Fibroblast of skin of left biceps (primary cell): ENCODE measurements around the gene CENPP.

Experiments used
- DNase-seq, 2 experiments: peaks; one replicate each; pipeline ENCODE4 v3.0.0-alpha.2; 2013; ENCODE audit warnings: low read depth in 2 of 2

Gene CENPP

DNA sequence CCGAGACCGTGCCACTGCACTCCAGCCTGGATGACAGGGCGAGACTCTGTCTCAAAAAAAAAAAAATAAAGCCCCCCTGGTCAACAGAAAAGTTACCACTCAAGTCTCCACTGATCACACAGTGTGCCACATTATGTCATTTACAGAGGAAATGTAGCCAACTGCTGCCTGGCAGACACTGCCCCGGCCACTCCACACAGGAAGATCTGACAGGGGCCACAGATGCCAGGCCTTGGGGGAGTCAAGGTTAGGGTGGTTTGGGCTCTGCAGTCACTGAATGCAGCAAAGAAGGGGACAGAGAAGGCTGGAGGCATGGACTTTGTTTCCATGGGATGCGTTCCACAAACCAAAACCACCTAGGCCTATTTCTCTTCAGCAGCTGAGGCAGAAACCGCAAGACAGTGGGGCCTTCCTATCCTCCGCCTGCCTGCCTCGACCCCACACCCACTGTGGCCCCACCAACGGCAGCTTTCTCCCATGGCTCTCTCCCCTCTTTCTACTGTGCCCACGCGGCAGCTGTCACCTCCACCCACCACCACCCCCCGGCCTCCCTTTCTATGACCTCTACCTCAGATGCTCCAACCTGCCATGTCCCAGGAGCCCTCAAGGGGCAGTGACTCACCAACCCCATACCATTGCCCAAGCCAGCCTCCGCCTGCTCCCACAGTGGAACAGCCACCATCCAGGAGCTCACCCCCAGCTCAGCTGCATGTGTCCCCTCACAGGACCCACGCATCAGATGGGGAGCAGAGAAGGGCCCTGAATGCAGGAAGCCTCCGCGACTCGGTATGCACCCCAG, 331.7 kb downstream of the CENPP start:
- DNase-seq, result no peak

DNA sequence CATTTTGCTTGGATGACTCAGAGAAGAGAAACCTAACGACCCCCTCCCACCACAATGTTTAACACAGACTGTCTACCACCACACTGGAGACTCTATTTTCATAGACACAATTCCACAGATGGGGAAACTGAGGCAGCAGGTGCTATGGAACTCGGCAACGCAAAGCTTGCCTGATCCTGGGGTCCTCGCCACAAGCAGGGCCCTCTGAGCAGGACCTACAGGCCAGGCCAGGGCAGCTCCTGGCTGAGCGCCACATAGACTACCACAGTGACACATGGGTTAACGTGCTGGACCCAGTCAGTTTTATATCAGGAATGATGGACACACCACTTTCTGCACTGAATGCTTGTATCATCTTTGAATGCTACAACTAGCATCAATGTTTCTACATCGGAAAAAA, 332.4 kb downstream of the CENPP start:
- no peak for DNase-seq

DNA sequence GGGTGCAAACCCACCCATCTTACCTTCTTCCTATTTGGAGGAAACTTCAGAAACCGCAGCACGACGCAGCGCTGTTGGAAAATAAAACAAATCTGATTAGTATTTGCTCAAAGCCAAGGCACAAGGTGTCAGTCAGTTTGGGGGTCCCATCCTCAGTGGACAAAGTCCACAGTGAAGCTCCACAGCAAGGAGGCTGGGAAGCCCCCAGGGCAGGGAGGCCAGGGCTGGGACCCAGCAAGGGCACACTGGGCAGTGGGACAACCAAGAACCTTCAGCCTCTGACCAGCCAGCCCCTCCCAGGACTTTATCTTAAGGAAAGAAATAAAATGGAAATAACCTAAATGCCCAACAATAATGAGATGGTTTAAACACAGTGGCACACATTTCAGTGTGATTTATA, 332.9 kb downstream of the CENPP start:
- DNase-seq, result no peak

DNA sequence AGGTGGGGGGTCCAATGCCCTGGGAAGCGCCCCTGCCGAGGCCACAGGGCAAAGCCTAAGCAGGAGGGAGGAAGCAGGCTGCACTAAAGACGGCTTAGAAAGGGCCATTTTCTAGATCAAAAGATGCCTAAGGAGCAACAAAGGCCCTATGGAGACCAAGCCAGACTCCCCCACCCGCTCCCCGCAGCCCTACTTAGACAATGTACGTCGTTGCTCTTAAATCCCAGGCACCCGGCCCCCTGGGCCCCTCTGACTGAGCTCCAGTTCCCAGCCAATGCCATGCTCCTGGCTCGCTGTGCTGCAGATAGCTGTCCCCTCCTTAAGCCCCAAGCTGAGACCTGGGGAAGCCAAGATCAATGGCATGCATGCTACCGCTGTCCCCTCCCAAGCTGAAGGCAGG, 333.8 kb downstream of the CENPP start:
- DNase-seq, result no peak

DNA sequence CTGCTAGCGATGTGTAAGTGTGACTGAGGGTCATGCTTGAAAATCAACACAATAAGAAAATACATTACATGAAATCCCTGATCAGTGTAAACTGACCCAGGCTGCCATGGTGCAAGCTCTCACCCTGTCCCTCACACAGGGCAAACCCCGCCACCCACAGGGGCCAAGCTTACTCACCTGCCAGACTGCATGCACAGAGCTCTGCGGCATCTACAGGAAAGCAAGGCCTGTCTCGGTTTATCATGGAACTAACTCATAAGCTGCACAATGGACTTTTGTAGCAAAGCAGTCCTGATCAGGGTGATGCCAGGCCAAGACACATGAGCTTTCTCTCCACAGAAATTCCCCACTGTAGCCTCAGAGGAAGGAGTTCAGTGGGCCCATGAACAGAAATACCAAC, 334.5 kb downstream of the CENPP start:
- no peak for DNase-seq

- no peak for DNase-seq
Measured at GRCh38 chr9:92661127-92661526, 335.4 kb downstream of the CENPP start.

DNA sequence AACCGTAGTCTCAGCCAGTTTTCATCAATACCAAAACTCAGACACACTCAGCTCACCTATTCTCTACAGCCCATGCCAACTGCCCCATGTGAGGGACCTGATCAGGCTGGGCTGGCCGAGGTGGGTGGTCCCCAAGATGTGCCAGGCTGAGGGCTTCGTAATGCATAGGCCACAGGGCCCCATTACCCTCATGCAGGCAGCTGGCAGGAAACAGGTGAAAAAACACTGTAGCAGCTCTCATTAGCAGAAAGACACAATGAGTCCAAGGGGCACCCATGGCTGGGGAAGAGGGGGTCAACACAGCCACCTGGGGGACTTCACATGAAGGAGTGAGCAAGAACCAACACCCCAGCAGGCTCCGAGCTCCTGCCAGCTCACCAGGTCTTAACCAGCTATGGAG, 336.0 kb downstream of the CENPP start:
- no peak for DNase-seq

GRCh38 chr9:92663126-92663525, 337.4 kb downstream of the CENPP start:
- no peak for DNase-seq

DNA sequence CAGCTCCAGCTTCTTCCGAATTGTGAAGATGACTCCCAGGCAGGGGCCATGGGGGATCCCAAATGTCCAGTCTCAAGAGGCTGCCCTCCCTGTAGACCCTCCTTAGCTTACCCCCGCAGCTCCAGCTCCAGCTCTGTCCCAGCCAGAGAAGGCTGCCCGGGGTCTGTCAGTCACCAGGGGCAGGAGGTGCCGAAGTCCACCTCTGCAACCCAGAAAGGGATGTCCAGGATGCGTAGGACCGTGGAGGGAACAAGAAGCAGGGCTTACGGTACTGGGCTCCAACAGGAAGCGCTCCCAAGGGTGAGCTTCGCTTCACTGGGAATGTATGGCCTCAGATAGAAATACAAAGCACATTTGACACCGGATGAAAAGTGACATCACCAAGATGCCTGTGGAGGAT, 338.2 kb downstream of the CENPP start:
- no peak for DNase-seq

DNA sequence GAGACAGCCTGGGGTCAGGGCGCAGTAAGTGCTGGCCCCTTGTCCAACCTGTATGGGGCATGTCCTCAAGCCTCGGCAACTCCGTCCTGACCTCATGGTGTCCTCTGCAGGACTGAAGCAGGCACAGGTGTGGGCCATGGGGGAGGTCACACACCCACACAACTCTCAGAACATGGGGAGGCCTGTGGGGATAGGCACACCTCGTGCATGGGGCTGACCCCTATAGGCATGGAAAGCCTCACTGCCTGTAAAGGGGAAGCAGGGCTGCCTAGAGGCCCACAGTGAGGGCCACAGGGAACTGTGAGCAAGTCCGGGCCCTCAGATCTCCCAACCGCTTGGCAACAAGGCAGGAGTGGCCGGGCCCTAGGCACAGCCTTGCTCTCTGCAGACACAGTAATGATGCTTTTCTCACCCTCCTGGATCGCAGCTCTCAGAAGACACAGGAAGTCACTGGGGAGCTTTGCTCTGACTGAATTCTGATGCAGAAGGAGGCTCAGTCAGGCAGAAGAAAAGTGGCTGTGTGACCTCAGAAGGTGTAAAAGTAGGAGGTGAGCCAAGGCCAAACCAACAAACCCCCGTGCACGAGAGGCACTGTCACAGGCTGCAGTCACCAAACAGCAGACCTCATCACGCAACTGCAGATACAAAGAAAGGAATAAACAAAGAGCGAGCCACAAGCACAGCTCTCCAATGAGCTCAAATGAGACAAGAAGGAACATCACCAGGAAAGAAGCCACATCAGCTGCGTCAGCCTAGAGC, 338.8 kb downstream of the CENPP start:
- DNase-seq, result no peak

DNA sequence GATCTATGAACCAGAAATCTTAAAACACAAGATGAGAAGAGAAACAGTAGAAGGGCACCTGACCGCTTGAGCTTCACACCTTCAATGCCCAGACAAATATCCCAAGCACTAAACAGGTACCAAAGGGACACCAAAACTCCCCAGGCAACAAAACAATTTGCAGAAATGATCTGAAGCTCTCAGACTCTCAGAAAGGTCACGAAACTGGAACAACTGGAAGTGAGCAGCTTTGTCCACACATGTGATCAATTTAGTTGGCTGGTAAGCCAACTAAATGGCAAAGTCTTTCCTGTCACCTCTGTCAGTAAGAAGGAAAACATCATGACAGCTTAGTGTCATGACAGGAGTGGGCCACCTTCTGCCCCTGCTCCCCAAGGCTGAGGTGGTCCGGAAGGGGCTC, 340.1 kb downstream of the CENPP start:
- no peak for DNase-seq

GRCh38 chr9:92666236-92666635, 340.5 kb downstream of the CENPP start:
- DNase-seq, result no peak

DNA sequence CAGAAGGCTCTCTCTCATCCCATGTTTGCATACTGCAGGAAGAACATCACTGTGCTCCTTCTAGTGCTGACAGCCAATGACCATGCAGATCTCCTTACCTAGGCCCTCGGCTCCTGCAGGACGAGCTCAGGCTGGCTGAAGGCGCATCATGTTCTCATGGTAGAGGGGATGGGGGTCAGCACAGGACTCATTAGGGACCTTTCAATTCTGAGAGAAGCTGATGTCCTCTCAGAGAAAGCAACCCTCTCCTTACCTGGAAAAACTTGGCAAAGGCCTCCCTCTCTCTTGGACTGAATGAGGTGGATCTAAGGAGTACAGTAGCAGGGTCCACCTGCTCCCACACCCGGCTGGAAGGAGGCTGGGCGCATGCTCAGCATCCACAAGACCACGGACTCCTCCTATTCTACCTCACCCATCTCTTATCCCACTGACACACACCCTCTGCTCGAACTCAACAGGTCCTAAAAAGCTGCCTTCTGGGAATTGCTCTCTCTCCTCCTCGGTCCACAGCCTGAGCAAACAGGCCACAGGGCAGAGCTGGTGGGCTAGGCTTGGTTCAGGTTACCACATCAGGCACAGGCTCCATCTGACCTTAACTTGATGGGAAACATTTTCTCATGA, 341.3 kb downstream of the CENPP start:
- no peak for DNase-seq

GRCh38 chr9:92668746-92669526, 343.2 kb downstream of the CENPP start:
- no peak for DNase-seq

DNA sequence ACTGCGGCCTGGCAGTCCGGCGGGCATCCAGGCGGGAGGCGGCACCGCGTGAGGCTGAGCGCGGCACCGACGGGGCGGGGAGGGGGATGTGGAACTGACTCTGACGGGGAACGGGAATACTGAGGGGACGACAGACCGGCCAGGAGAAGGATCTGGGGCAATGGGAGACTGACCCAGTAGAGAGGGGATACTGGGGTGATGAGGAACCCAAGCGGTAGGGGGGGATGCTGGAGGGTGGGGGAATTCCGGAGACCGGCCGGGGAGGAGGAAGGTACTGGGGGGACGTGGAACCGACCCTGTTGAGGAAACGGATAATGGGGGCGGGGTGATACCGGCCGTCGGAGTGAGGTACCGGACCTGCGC, 343.8 kb downstream of the CENPP start:
- no peak for DNase-seq
